Measurements from ENCODE around the gene UGGT1.
"Not testable (repeated sequence)": the region's sequence is repeated elsewhere in the genome, so short reads cannot be mapped to it uniquely, and the experiment has no call there.

UGGT1 gene

GRCh38 chr2:128178149-128178649 is 87.2 kb downstream of the UGGT1 start:
- DNase-seq, result no peak

GRCh38 chr2:128178650-128179460 is 87.9 kb downstream of the UGGT1 start:
- peak; percentile 35 for DNase-seq

- DNase-seq, result no peak
Measured at GRCh38 chr2:128179461-128179755, 88.4 kb downstream of the UGGT1 start.

GRCh38 chr2:128180031-128180430 is 89.0 kb downstream of the UGGT1 start:
- no peak for DNase-seq

- DNase-seq, result no peak
Measured at GRCh38 chr2:128185576-128185975, 94.6 kb downstream of the UGGT1 start.

GRCh38 chr2:128187032-128187654 is 96.1 kb downstream of the UGGT1 start:
- DNase-seq, result no peak

GRCh38 chr2:128195435-128195984 is 104.5 kb downstream of the UGGT1 start:
- DNase-seq, result no peak

- DNase-seq, result no peak
Measured at GRCh38 chr2:128196026-128196425, 105.0 kb downstream of the UGGT1 start.

GRCh38 chr2:128196471-128196931 is 105.5 kb downstream of the UGGT1 start:
- DNase-seq, result no peak

GRCh38 chr2:128197059-128197458 is 106.1 kb downstream of the UGGT1 start:
- DNase-seq, result no peak

GRCh38 chr2:128198656-128199055 is 107.7 kb downstream of the UGGT1 start:
- DNase-seq, result no peak

- DNase-seq, result no peak
Measured at GRCh38 chr2:128199141-128199540, 108.1 kb downstream of the UGGT1 start.

- DNase-seq, result no peak
Measured at GRCh38 chr2:128202791-128203190, 111.8 kb downstream of the UGGT1 start.

GRCh38 chr2:128206245-128206644 is 115.2 kb downstream of the UGGT1 start:
- no peak for DNase-seq

- no peak for DNase-seq
Measured at GRCh38 chr2:128208023-128208422, 117.0 kb downstream of the UGGT1 start.

- not testable (repeated sequence) for DNase-seq
Measured at GRCh38 chr2:128208631-128209324, 117.8 kb downstream of the UGGT1 start.

- DNase-seq, result no peak
Measured at GRCh38 chr2:128214251-128214650, 123.3 kb downstream of the UGGT1 start.

- no peak for DNase-seq
Measured at GRCh38 chr2:128214866-128215460, 124.0 kb downstream of the UGGT1 start.

- no peak for DNase-seq
Measured at GRCh38 chr2:128215897-128216642, 125.1 kb downstream of the UGGT1 start.

GRCh38 chr2:128217671-128218070 is 126.7 kb downstream of the UGGT1 start:
- no peak for DNase-seq

GRCh38 chr2:128219891-128220290 is 128.9 kb downstream of the UGGT1 start:
- DNase-seq, result no peak

- no peak for DNase-seq
Measured at GRCh38 chr2:128227862-128228261, 136.9 kb downstream of the UGGT1 start.

Data from retina (tissue), 1 donor.